CD4-positive, alpha-beta T cell treated with Interleukin-12 subunit alpha and Interleukin-12 subunit beta, for 1 hour (primary cell): Measurements from ENCODE around the gene BTBD1.

ENCODE experiments used
- DNase-seq: peaks from one replicate; pipeline ENCODE4 v3.0.0-alpha.2; 2020

Gene BTBD1

DNA sequence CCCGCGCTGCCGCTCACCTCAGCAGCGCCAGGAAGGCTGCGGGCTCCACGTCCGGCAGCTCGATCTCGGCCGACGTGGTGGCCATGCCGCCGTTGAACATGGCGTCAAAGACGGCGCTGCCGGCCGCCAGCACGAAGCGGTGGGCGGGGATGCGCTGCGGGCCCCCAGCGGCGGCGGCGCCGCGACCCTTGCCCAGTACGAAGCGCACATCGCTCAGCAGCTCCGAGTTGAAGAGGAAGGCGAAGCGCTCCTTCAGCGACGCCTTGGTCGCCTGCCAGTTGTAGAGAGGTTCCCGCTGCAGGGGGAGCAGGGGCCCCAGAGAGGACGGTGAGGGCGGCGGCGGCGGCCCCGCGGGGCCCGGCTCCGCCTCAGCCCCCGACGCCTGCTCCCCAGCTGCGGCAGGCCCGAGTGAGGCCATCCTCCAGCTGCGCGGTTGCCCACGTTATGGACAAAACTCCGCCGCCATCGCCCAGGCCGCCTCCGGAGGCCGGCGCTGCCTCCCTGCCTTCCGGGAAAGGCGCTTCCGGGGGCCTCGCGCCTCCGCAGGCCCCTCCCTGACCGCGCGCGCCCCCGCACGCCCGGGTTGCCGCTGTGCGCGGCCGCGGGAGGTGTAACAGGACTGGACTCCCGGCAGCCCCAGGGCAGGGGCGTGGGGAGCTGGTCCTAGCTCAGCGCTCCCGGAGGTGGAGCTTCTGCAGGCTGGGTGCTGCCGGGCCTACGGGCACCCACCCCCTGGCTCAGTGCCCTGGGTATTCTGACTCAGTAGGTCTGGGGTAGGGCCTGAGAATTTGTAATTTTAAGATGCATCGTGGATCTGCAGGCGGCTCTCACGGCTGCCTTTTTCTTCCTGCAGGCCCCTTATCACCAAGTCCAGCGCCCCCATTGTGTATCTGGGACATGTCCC lies at the start of gene BTBD1:
BTBD1 (minus strand) TSS at position 519 of the 904 bp plus-strand sequence; CDS start at position 418, 101 bp downstream.
- DNase-seq, result peak; percentile 80

DNA sequence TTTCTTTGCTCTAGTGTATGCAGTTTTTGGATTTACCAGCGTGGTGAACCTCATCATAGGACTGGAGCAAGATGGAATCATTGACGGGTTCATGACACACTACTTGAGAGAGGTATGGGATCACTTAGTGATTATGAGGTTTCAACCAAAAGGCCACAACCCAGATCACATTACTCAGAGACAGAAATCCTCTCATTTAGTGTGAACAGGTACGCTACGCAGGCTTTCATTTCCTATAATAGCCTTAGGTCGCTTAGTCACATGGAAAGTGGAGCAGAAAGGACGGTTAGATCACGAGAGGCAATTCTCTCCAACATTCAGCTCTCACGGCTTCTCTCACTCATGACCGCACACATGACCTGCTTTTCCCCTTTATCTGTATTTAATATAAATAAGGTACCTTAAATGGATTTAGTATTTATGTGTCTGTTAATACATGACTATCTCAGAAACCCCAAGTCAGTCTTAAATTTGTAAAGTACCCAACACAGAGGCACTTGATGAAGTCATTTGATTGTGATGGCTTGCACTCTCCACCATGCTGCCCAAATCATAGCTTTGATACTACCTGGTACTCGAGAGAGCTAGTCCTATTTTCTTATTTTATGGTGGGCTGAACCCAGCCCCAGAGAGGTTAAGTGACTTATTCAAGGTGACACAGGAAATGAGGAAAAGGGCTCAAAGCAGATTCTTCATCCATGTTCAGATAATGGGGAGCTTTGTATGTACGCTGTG lies 48.9 kb upstream of the BTBD1 start:
- DNase-seq, result no peak

DNA sequence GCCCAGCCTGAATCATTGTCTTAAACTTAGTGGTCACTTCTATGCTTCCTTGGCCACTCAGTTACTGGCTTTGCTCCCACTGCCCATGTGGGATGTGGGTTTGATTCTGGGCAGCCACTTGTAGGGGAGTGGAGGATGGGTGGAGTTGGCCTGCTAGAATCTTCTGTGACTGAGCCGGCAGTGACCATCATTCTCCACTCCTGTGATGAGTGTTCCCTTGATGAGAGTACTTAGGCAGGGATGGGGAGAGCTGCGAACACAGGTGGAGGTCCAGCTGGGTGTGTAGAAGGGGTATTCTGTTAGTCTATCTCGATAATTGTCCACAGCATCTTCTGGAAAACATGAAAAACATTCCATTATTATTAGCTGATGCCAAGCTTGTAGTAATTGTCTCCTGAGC lies 48.4 kb upstream of the BTBD1 start:
- DNase-seq, result no peak

DNA sequence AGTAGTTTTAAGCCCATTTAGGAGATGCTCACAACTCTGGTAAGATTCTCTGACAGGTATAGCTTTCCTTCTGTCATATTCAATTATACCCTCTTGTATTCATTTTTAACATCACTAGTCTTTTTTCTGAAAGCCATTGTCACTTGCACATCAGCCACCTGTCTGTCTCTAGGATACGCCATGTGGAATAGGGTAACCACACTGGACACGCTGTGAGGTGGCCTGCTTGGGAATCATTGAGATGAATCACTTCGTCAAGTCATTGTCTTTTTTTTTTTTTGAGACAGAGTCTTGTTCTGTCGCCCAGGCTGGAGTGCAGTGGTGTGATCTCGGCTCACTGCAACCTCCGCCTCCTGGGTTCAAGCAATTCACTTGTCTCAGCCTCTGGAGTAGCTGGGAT lies 47.8 kb upstream of the BTBD1 start:
- no peak for DNase-seq

DNA sequence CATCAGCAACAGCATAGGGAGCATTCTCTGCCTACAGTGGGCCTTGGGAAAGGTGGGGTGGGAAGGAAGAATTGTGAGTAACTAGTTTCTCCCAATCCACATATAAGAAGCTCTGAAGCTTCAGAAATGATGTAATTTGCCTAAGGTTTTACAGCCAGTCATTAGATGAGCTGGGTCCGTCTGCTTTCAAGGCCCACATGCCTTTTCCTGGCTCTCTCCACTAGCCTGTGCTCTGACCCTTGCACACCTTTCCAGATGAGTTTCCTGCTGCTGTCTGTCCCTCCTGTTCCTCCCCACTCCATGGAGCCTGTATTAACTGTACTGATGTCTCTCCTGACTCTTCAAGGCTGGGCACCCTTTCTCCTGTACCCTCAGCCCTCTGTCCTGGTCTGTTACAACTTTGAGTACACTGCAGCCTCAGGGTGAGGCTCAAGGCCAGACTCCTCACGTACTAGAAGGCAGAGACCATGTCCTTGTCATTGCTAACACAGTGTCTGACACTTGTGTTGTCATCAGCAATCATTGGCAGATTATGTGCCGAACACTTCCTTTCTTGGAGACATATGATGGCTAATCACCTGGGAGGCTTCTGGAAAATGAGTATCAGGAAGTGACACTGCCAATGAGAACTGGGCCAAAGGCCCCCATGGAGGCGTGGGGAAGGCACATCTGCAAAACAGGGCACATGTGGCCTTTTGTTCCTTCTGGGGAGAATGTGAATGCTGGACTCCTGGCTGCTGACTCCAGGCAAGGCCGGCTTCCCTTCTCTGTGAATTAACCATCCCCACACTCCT lies 47.0 kb upstream of the BTBD1 start:
- no peak for DNase-seq

DNA sequence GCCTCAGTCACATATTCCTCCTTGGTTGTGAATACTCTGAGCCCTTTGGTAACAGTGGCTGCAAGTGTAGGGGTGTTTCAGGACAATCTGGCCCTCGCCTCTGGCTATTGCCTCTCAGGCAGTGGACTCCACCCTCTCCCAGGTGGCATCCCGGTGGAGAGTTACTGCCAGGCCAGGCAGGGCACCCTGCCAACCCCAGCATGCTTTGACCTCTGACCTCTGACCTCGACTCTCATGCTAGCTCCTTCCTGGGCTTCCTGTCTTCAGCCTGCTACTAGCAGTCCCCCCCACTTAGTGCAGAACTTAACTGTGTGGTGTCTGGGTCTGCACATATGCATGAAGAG lies 45.9 kb upstream of the BTBD1 start:
- no peak for DNase-seq

DNA sequence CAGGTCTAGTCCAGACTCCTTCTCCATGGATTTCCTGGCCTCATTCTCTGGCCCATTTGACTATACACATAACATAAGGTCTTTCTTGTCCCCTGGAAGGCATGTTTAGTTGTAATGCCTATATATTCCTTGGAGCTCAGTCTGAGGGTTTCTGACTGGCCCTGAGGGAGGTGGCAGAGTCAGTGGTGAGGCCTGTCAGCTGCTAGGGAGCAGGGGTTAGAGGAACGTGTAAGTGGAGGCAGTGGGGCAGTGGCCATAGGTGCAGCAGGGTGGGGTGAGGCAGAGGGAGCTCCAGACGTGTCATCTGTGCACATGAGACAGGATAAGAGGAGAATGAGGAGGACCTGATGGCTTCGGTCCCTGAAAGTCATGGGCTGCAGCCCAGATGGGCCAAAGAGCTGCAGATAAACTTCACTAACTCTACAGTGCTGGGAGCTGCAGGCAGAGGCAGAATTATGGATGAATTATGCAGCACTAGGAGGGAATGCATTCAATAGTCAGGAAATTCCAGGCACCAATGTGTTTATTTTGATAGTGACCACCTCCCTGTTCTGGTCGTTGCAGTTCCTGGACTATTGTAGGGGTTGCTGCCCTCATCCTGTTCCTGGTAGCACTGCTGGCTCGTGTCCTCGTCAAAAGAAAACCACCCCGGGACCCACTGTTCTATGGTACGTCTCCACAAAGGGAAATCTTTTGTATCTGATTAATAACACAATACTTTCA lies 45.3 kb upstream of the BTBD1 start:
- DNase-seq, result no peak

DNA sequence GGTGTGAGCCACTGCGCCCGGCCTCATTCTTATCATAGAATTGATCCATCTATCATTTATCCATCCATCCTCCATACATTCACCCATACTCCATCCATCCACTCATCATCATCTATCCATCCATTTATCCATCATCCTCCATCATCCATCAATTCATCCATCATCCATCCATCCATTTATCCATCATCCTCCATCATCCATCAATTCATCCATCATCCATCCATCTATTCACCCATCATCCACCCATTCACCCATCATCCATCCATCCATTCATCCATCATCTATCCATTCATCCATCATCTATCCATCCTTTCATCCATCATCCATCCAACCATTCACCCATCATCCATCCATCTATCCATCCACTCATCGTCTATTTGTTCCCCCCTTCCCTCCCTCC lies 44.1 kb upstream of the BTBD1 start:
- DNase-seq, result no peak

DNA sequence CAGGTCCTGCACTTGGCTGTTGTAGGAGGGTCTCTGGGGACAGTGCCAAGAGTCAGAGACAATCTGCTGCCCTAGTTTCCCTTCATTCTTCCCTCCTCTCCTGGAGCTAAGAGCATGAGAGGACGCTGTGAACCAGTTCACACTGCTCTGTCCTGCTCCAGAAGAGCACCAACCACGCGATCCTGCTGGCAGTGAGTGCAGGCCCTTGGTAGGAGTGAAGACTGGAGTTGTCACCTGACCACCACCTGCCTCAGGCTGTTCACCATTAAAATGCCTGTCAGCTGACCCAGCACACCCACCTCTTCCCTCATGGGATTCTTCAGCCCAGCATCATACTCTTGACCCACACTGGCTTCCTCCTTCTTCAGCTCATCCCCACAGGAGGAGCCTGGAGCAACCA lies 43.3 kb upstream of the BTBD1 start:
- DNase-seq, result no peak

DNA sequence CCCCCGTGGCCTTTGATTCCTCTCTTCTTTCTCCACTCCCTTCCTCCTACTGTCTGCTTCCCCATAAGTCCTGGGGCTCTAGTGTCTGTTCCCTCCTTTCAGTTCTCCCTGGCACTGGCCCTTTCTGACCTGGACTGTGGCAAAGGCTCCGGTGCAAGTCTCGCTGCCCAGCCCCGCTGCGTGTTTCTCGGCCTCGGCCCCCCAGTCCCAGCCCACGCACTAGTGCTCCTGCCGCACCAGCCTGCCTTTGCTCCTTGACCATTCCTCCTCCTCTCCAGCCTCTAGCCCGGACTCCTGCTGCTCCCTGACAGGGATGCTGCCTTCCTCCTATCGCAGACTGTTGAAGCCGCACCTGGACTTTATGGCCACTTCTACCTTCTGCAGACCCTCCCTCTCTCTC lies 42.5 kb upstream of the BTBD1 start:
- DNase-seq, result no peak

DNA sequence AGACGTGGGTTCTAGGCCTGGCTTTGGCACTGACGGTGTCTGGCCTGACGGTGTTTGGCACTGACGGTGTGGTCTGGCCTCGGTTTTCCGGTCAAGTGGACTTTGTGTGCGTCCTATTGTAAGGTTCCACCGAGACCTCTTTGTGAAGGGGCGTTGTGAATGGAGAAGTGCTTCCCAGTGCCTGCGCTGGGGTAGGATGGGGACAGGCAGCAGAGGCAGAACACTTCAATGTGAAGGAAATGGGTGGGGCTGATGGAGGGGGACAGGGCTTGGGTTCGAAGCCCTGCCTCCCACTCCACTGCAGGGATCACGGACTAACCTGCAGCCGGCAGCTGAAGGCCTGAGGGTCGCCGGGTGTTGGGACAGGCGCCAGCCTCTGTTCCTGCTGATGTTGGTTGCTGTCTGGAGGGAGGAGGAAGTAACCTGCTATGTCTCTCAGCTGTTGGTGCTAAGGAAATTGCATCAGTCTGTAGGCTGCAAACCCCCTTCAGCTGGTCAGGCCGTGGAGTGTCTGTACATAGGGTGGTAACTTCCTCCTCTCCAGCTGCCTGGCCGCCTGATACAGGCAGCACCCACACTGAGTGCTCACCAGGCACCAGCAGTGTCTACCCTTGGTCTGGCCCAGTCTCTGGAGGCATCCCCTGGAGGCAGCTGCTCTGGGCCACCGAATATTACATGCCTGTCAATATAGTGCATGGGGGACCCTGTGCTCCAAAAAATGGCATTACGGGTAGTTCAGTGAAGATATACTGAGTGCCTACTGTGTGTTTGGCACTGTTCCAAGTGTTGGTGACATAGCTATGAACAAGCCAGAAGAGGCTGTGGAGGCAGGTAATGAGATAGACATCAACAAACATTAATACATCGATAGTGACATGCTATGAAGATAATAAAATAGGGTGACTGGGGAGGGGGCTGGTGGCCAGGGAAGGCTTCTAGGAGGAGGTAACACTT lies 41.5 kb upstream of the BTBD1 start:
- peak; percentile 25 for DNase-seq

DNA sequence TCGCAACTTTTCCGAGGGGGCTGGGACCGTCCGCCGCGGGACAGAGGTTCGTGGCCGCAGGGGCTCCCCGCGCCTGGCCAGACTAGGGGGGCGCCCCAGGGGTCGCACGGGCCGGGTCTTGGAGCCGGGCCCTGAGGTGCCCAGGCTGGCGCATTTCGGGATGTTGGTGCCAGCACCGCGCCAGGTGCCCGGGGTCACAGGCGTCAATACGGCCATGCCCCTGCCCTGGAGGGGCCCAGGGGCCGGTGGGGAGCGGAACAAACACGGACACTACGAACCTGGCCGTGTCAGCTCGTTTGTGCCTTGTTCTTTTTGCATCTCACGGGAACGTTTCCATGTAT lies 40.8 kb upstream of the BTBD1 start:
- DNase-seq, result no peak

DNA sequence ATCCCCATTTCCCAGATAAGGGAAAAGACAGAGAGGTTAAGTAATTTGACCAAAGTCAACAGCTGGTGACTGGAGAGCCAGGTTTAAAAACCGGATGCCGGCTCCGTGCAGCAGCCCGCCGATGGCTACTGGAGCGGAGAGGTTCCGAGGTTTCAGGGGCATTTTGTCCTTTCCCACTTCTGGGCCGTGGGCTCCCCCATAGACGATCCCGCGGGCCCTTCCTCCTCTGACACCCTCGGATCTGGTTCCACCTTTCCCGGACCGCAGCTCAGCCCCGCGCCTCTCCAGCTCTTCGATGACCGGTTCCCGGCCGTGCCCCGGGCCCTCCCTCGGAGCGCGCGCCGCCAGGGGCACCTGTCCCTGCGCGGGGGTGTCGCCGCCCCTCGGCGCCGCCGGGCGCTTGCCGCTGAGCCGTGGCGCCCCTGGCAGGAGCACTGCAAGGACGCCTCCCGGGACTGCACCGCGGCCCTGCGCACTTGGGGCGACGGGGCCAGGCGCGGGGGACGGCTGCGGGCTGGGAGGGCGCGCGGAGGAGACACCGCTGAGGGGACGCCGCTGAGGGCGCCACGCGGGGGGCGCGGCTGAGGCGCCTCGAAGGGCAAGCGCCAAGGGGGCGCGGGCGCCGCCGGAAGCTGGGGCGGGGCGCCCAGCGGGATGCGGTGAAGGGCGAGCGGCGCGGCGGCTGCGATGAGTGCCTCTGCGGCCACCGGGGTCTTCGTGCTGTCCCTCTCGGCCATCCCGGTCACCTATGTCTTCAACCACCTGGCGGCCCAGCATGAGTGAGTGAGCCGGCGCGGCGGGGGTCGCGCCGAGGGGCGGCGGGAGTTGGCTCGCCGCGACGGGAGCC lies 40.2 kb upstream of the BTBD1 start, which contains the start of gene TM6SF1:
TM6SF1 (plus strand) TSS at position 652 of the 847 bp plus-strand sequence; CDS start at position 688, 36 bp downstream.
- peak; percentile 1 for DNase-seq

DNA sequence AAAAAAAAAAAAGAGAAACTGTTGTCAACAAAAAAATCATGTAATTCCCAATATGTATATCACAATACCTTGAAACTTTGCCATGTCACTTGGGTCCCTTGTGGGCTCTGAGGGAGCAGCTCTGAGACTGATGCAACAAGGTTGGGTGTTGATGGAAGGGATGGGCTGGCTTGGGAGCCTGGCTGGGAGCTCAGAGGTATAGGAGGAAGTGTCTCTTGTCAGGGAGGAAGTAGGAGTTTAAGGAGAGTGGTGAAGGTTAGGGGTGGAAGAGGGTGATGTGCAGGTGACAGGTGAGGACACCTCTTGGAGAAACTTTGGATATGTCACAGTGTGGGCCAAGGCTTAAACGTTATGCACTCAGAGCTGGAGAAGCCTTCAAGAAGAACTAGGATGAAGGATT lies 38.4 kb upstream of the BTBD1 start:
- DNase-seq, result no peak

DNA sequence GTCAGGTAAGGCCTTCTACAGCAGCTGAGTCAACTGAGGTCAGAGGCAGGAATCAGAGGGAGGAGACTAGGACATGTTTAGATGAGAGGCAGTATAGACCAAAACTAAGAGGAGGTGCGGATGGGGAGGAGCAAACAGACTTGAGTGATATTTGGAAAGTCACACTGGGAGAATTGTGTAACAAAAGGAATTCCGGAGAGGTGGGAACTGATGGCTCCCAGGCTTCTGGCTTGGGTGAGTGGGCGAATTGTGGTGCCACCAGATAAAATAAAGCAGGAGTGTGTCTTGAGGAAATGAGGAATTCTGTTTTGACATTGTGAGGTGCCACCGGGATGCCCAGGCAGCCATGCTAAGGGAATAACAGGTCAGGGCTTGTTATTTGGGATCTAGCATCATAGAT lies 37.1 kb upstream of the BTBD1 start:
- DNase-seq, result no peak

DNA sequence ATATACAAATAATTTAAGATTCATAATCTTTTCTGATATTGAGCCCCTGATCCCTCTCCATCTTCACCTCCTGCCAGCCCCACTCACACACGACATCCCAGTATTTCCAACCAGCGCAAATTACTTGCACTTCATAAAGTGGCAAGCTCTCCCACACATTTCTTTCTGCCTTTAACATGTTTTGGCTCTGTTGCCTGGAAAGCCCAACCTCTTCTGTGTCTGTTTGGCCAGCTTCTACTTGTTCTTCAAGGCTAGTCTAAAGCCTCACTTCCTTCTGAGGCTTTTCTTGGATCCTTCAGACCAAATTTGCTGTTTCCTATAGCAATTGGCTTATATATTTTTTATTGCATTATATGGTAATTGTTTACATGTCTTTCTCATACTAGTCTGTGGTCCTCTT lies 35.3 kb upstream of the BTBD1 start:
- DNase-seq, result no peak

DNA sequence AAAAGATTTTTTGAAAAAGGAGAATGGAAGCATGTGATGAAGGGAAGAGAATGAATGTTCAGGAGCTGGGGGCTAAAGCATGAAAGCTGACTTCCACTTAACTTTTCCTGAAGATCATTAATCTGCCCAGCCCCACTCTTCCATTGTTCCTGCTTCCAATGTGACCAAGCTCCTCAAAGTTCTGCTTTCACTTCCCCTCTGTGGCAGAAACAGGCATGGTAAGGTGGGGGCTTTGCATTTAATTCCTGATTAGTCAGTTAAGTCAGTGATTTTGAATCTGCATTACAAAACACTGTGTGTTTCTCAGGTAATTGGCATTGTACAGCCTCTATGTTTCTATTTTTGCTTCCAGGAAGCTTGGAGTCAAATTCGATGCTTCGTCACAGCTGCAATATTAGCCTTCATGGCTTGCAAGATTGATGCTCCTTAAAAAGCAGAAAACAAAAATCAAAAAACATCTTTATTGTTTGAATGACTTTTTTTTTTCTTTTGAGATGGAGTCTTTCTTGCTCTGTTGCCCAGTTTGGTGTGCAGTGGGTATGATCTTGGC lies 33.1 kb upstream of the BTBD1 start:
- DNase-seq, result no peak

DNA sequence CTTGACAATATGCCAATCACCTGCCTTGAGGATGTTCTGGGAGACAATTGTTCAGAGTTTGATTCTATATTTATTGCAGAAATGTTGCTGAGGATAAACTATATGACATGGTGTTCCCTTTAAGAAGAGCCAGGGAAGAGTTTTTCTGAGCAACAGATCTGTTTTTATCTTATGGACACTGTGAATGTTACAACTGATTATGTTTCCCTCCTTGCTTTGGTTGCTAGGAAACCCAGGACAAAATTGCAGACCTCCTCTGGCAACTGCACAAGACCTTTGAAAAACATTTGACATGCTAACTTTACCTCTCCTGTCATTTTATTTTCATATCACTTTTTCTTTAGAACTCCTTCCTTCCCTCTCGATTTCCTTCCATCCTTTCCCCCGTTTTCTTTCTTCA lies 32.2 kb upstream of the BTBD1 start:
- DNase-seq, result no peak

DNA sequence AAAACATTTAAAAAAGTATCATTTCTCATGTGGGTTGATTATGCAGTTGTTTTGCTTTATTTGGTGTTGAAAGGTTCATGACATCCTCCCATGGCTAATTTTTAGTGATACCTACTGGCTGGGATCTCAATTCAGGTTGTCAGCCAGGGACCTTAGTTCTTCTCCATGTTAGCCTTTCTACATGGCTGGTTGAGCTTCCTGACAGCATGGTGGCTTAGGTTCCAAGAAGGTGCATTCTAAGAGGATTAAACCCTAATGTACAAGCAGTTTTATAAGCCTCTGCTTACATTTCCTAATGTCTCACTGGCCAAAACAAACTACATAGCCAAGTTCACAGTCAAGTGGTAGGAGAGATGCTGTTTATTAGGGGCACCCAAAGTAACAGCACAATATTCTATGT lies 31.0 kb upstream of the BTBD1 start:
- no peak for DNase-seq

DNA sequence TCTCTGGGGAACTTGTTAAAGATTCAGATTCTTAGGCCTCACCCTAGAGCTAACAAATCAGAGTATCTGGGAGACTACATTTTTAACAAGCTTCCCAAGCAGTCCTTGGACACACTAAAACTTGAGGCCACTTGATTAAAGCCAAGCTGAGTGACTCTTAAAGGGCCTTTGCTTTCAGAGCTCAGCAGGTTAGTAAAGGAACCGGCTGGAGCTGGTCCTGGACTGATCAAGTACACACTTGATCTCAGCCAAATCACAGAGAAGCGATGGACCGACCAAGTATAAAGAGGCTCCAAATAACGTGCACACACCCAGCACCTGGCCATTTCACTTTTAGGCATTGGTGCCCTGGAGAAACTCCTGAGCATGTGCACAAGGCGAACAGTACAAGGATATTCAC lies 27.5 kb upstream of the BTBD1 start:
- no peak for DNase-seq
